Smooth muscle cell (in vitro differentiated cells): ENCODE results near the gene ERC1. TPM values are rescaled to one million over a fixed set of nuclear protein-coding genes. Genes with fewer than 3 reads are reported as not detected.

Experiments
- DNase-seq: peaks from one replicate; lab custom pipeline; 2025; ENCODE audit not compliant: unreplicated experiment; lab: John Stamatoyannopoulos, UW
- H2AFZ ChIP-seq: fragments of 200-600 bp; sonication (generic); 2 replicates; pipeline ENCODE4 v1.6.0; 2016; ENCODE audit warnings: antibody characterized with exemption, low read depth, mild to moderate bottlenecking
- H3F3A ChIP-seq: fragments of 200-600 bp; sonication (generic); 2 replicates; pipeline ENCODE4 v1.6.0; 2017; ENCODE audit warnings: antibody characterized with exemption, low read depth
- H3K27ac ChIP-seq: fragments of 200-600 bp; sonication (generic); 2 replicates; pipeline ENCODE4 v1.5.1; 2016; ENCODE audit warnings: low read depth, mild to moderate bottlenecking
- H3K27me3 ChIP-seq: fragments of 200-600 bp; sonication (generic); 2 replicates; pipeline ENCODE4 v1.6.1; 2016; ENCODE audit warnings: low read depth, mild to moderate bottlenecking
- H3K36me3 ChIP-seq: fragments of 200-600 bp; sonication (generic); 2 replicates; pipeline ENCODE4 v1.5.1; 2016; ENCODE audit warnings: low read depth
- H3K4me1 ChIP-seq: fragments of 200-600 bp; sonication (generic); 2 replicates; pipeline ENCODE4 v1.5.1; 2016; ENCODE audit warnings: low read depth
- H3K4me2 ChIP-seq: fragments of 200-600 bp; sonication (generic); 2 replicates; pipeline ENCODE4 v1.6.0; 2016; ENCODE audit warnings: mild to moderate bottlenecking
- H3K4me3 ChIP-seq: fragments of 200-600 bp; sonication (generic); 2 replicates; pipeline ENCODE4 v1.5.1; 2016; ENCODE audit warnings: mild to moderate bottlenecking
- H3K79me2 ChIP-seq: fragments of 200-600 bp; sonication (generic); 2 replicates; pipeline ENCODE4 v1.6.0; 2016; ENCODE audit warnings: low read depth, mild to moderate bottlenecking
- H3K9ac ChIP-seq: fragments of 200-600 bp; sonication (generic); 2 replicates; pipeline ENCODE4 v1.6.0; 2016; ENCODE audit warnings: low read depth
- H3K9me3 ChIP-seq: fragments of 200-600 bp; sonication (generic); replicated peaks from 2 replicates; pipeline ENCODE4 v1.5.1; 2016; ENCODE audit warnings: low read depth
- H4K20me1 ChIP-seq: fragments of 200-600 bp; sonication (generic); 2 replicates; pipeline ENCODE4 v1.6.0; 2016; ENCODE audit warnings: low read depth
- CTCF ChIP-seq: fragments of 200-600 bp; sonication (generic); IDR thresholded peaks from 2 replicates; pipeline ENCODE4 v1.5.1; 2017; ENCODE audit warnings: borderline replicate concordance, mild to moderate bottlenecking, antibody characterized with exemption; ENCODE audit not compliant: insufficient read depth, poor library complexity, severe bottlenecking
- WGBS: methylation state at CpG from one replicate; pipeline ENCODE4 v1.1.7; 2016; ENCODE audit warnings: low lambda C conversion rate; 5-methylcytosine and 5-hydroxymethylcytosine counted together
- polyA plus RNA-seq: library from polyadenylated mRNA; unstranded; fragments of >200 nt; fragmentation: Nextera tagmentation; extraction: Ambion mirVana; gene quantifications from 2 replicates; pipeline ENCODE4 v1.2.1, GENCODE V29; 2016
- total RNA-seq: library from RNA; depleted of rRNA; stranded (reverse); fragments of >200 nt; gene quantifications from 2 replicates; pipeline ENCODE4 v1.2.3, GENCODE V29; 2014

ERC1 gene
- total and polyA plus RNA-seq, 2 experiments from 2014 or later: 13.8 to 17.6 TPM

DNA sequence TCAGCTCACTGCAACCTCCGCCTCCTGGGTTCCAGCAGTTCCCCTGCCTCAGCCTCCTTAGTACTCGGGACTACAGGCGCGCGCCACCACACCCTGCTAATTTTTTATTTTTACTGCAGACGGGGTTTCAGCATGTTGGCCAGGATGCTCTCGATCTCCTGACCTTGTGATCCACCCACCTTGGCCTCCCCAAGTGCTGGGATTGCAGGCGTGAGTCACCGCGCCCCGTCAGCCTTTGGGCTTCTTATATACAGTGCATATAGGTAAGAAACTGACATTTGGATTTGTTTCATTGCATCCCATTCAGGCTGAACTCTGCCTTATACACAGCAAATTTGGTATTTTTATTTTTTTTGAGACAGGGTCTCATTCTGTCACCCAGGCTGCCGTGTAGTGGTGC is 176.8 kb downstream of the ERC1 start:
- Histone ChIP-seq H3K4me3 (no peak overlapping the region), H2AFZ (no peak overlapping the region), H3K27ac (no peak overlapping the region), H3F3A (no peaks in the 10 kb centered on the region), H3K9ac (no peak overlapping the region), H3K4me2 (no peak overlapping the region), H4K20me1 (peaks cover 4% of the 10 kb centered on the region), H3K27me3 (no peaks in the 10 kb centered on the region), H3K79me2 (no peaks in the 10 kb centered on the region), H3K9me3 (no peaks in the 10 kb centered on the region), H3K4me1 (peaks cover 13% of the 10 kb centered on the region), H3K36me3 (no peaks in the 10 kb centered on the region)
- DNase-seq: no peak
- TF ChIP-seq CTCF: no peak
- 94% methylated on average over 12 of the region's 12 CpGs for WGBS

DNA sequence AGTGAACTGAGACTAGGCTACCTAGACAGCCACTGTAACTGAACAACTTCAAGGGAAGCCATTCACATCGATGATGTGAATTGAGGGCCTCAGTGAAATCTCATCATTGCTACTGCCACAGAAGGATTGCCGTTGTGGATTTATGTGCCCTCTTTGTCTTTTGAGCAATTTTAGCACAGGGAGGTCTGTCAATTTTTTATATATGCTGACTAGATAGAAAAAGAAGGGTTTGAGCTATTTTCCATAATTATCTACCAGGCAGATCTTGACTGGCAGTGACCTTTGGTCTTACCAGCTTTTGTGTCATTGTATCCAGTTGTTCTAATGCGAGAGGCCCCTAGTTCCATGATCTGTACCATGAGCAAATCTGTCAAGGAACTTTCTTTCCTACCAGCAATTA is 179.4 kb downstream of the ERC1 start:
- WGBS: 91% methylated on average over 3 of the region's 3 CpGs
- no peaks in the 10 kb centered on the region for H4K20me1 ChIP-seq
- H3K79me2 ChIP-seq: no peaks in the 10 kb centered on the region
- no peak for TF ChIP-seq CTCF
- no peak overlapping the region for H3K4me3 ChIP-seq
- no peaks in the 10 kb centered on the region for H3K36me3 ChIP-seq
- H3K4me1 ChIP-seq: peaks cover 12% of the 10 kb centered on the region
- no peaks in the 10 kb centered on the region for H3K27me3 ChIP-seq
- H3K9me3 ChIP-seq: no peaks in the 10 kb centered on the region
- DNase-seq: no peak
- no peak overlapping the region for H3K9ac ChIP-seq
- no peaks in the 10 kb centered on the region for H3F3A ChIP-seq
- H3K27ac ChIP-seq: no peak overlapping the region
- no peak overlapping the region for H3K4me2 ChIP-seq
- H2AFZ ChIP-seq: no peak overlapping the region

- Histone ChIP-seq H3K9me3 (no peaks in the 10 kb centered on the region), H3K36me3 (no peaks in the 10 kb centered on the region), H3K27me3 (no peaks in the 10 kb centered on the region), H3K4me3 (no peak overlapping the region), H4K20me1 (no peaks in the 10 kb centered on the region), H3K9ac (no peak overlapping the region), H2AFZ (no peak overlapping the region), H3K27ac (no peak overlapping the region), H3K79me2 (no peaks in the 10 kb centered on the region), H3F3A (no peaks in the 10 kb centered on the region), H3K4me2 (no peak overlapping the region), H3K4me1 (peaks cover 12% of the 10 kb centered on the region)
- WGBS: 78% methylated on average over 6 of the region's 6 CpGs
- TF ChIP-seq CTCF: no peak
- DNase-seq: no peak
Measured at GRCh38 chr12:1171657-1172408, 180.8 kb downstream of the ERC1 start.
